Measurements from ENCODE around the gene PPBP.
A peak's percentile ranks its signal among the peaks of the same experiment; 100 is the strongest.

Gene PPBP

DNA sequence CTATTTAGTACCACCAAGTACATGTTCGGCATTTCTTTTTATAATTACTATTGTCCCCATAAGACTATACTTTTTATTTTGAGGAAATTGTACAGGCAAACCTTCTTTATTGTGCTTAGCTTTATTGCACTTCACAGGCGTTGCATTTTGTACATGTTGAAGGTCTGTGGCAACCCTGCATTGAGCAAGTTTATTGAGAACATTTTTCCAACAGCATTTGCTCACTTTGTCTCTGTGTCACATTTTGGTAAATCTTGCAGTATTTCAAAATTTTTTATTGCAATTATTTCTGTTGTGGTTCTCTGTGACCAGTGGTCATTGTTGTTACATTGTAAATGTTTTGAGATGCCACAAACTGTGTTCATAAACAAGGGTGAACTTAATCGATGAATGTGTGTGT, 21.3 kb upstream of the PPBP start:
- H2BK12ac ChIP-seq (ENCODE audit: low read length in 2 of 2): no peak overlapping the region
- H2BK15ac ChIP-seq (ENCODE audit: low read depth, poor library complexity, severe bottlenecking): no peak overlapping the region
- no peak overlapping the region for H2AK5ac ChIP-seq (ENCODE audit: low read length, severe bottlenecking)
- H3K4me1 ChIP-seq (ENCODE audit: control insufficient read depth, insufficient read depth, low read depth, low read length): no peaks in the 10 kb centered on the region
- no peak overlapping the region for H3K4me3 ChIP-seq (ENCODE audit: insufficient read depth in 1 of 2, low read depth in 1 of 2, low read length in 2 of 2)
- no peak overlapping the region for H2BK120ac ChIP-seq (ENCODE audit: low read depth, low read length)
- no peaks in the 10 kb centered on the region for H3K9me3 ChIP-seq (ENCODE audit: control insufficient read depth, low read length)
- no peak overlapping the region for H2AFZ ChIP-seq (ENCODE audit: low read depth, low read length)
- H3K27me3 ChIP-seq (ENCODE audit: control insufficient read depth in 1 of 2, insufficient read depth in 1 of 2, low read length in 2 of 2): no peaks in the 10 kb centered on the region
- 83% methylated on average over 2 of the region's 3 CpGs for WGBS
- no peaks in the 10 kb centered on the region for H3K79me1 ChIP-seq (replicated peaks; ENCODE audit: low read length, poor library complexity, severe bottlenecking)
- H3K9ac ChIP-seq (ENCODE audit: low read length): no peak overlapping the region
- no peak overlapping the region for H3K18ac ChIP-seq (ENCODE audit: low read depth in 1 of 2, low read length in 2 of 2)
- no peak overlapping the region for H3K23ac ChIP-seq (ENCODE audit: low read length in 2 of 2)
- no peak overlapping the region for H4K91ac ChIP-seq (ENCODE audit: low read length)
- H3K27ac ChIP-seq (ENCODE audit: low read length, poor library complexity, severe bottlenecking): no peak overlapping the region
- DNase-seq: no peak
- H2BK5ac ChIP-seq (ENCODE audit: low read depth, low read length, poor library complexity, severe bottlenecking): no peak overlapping the region
- no peak overlapping the region for H4K8ac ChIP-seq (ENCODE audit: low read length)
- H3K4ac ChIP-seq (ENCODE audit: low read depth in 1 of 2, low read length in 2 of 2): no peak overlapping the region
- H3K36me3 ChIP-seq (ENCODE audit: control insufficient read depth in 1 of 2, insufficient read depth in 2 of 2, low read depth in 1 of 2, low read length in 2 of 2): no peaks in the 10 kb centered on the region
- H3K14ac ChIP-seq (ENCODE audit: low read length in 2 of 2): no peak overlapping the region
- H3K4me2 ChIP-seq (ENCODE audit: low read length, poor library complexity, severe bottlenecking): no peak overlapping the region

GRCh38 chr4:74006009-74006476, 18.1 kb upstream of the PPBP start:
- Histone ChIP-seq H3K4me1 (ENCODE audit: control insufficient read depth, insufficient read depth, low read depth, low read length) (no peaks in the 10 kb centered on the region), H3K36me3 (ENCODE audit: control insufficient read depth in 1 of 2, insufficient read depth in 2 of 2, low read depth in 1 of 2, low read length in 2 of 2) (no peaks in the 10 kb centered on the region), H3K27ac (ENCODE audit: low read length, poor library complexity, severe bottlenecking) (no peak overlapping the region), H3K23ac (ENCODE audit: low read length in 2 of 2) (no peak overlapping the region), H3K4me2 (ENCODE audit: low read length, poor library complexity, severe bottlenecking) (no peak overlapping the region), H3K4ac (ENCODE audit: low read depth in 1 of 2, low read length in 2 of 2) (no peak overlapping the region), H3K14ac (ENCODE audit: low read length in 2 of 2) (no peak overlapping the region), H3K79me1 (replicated peaks; ENCODE audit: low read length, poor library complexity, severe bottlenecking) (no peaks in the 10 kb centered on the region), H2AFZ (ENCODE audit: low read depth, low read length) (no peak overlapping the region), H4K91ac (ENCODE audit: low read length) (no peak overlapping the region), H3K18ac (ENCODE audit: low read depth in 1 of 2, low read length in 2 of 2) (no peak overlapping the region), H2AK5ac (ENCODE audit: low read length, severe bottlenecking) (no peak overlapping the region), H3K9me3 (ENCODE audit: control insufficient read depth, low read length) (no peaks in the 10 kb centered on the region), H2BK120ac (ENCODE audit: low read depth, low read length) (no peak overlapping the region), H3K4me3 (ENCODE audit: insufficient read depth in 1 of 2, low read depth in 1 of 2, low read length in 2 of 2) (no peak overlapping the region), H2BK15ac (ENCODE audit: low read depth, poor library complexity, severe bottlenecking) (no peak overlapping the region), H2BK5ac (ENCODE audit: low read depth, low read length, poor library complexity, severe bottlenecking) (no peak overlapping the region), H2BK12ac (ENCODE audit: low read length in 2 of 2) (no peak overlapping the region), H3K9ac (ENCODE audit: low read length) (peak overlapping the region; percentile 54), H4K8ac (ENCODE audit: low read length) (no peak overlapping the region), H3K27me3 (ENCODE audit: control insufficient read depth in 1 of 2, insufficient read depth in 1 of 2, low read length in 2 of 2) (no peaks in the 10 kb centered on the region)
- 75% methylated on average over 2 of the region's 2 CpGs for WGBS
- DNase-seq: peak; percentile 18

DNA sequence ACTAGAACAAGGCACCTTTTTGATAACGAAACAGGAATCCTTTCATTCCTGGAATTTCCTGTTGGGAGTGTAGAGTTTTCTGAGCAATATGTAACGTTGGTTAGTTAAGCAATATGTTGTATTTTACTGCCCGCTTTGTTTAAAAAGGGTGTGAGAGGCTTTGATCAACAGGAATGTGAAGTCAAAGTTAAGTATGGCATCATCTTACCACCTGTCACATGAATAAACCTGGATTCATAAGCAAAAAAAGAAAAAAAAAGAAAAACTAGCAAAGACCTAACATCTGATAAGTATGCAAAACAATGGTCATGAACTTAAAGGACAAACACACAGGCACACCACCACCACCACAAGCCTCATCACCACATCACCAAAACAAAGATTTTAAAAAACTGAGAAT, 17.5 kb upstream of the PPBP start:
- H3K4me3 ChIP-seq (ENCODE audit: insufficient read depth in 1 of 2, low read depth in 1 of 2, low read length in 2 of 2): no peak overlapping the region
- H3K9ac ChIP-seq (ENCODE audit: low read length): no peak overlapping the region
- H3K4ac ChIP-seq (ENCODE audit: low read depth in 1 of 2, low read length in 2 of 2): no peak overlapping the region
- DNase-seq: no peak
- no peak overlapping the region for H3K14ac ChIP-seq (ENCODE audit: low read length in 2 of 2)
- H3K27me3 ChIP-seq (ENCODE audit: control insufficient read depth in 1 of 2, insufficient read depth in 1 of 2, low read length in 2 of 2): no peaks in the 10 kb centered on the region
- no peak overlapping the region for H4K8ac ChIP-seq (ENCODE audit: low read length)
- H3K9me3 ChIP-seq (ENCODE audit: control insufficient read depth, low read length): no peaks in the 10 kb centered on the region
- no peak overlapping the region for H2BK5ac ChIP-seq (ENCODE audit: low read depth, low read length, poor library complexity, severe bottlenecking)
- H2AK5ac ChIP-seq (ENCODE audit: low read length, severe bottlenecking): no peak overlapping the region
- H3K4me1 ChIP-seq (ENCODE audit: control insufficient read depth, insufficient read depth, low read depth, low read length): no peaks in the 10 kb centered on the region
- H3K18ac ChIP-seq (ENCODE audit: low read depth in 1 of 2, low read length in 2 of 2): no peak overlapping the region
- no peak overlapping the region for H3K4me2 ChIP-seq (ENCODE audit: low read length, poor library complexity, severe bottlenecking)
- H3K23ac ChIP-seq (ENCODE audit: low read length in 2 of 2): no peak overlapping the region
- 52% methylated on average over 2 of the region's 3 CpGs for WGBS
- no peak overlapping the region for H2BK120ac ChIP-seq (ENCODE audit: low read depth, low read length)
- H3K79me1 ChIP-seq (replicated peaks; ENCODE audit: low read length, poor library complexity, severe bottlenecking): no peaks in the 10 kb centered on the region
- no peak overlapping the region for H3K27ac ChIP-seq (ENCODE audit: low read length, poor library complexity, severe bottlenecking)
- H2BK15ac ChIP-seq (ENCODE audit: low read depth, poor library complexity, severe bottlenecking): no peak overlapping the region
- no peak overlapping the region for H2AFZ ChIP-seq (ENCODE audit: low read depth, low read length)
- no peak overlapping the region for H2BK12ac ChIP-seq (ENCODE audit: low read length in 2 of 2)
- H3K36me3 ChIP-seq (ENCODE audit: control insufficient read depth in 1 of 2, insufficient read depth in 2 of 2, low read depth in 1 of 2, low read length in 2 of 2): no peaks in the 10 kb centered on the region
- H4K91ac ChIP-seq (ENCODE audit: low read length): no peak overlapping the region

- Histone ChIP-seq H2AFZ (ENCODE audit: low read depth, low read length) (no peak overlapping the region), H3K9me3 (ENCODE audit: control insufficient read depth, low read length) (no peaks in the 10 kb centered on the region), H2BK12ac (ENCODE audit: low read length in 2 of 2) (no peak overlapping the region), H3K4ac (ENCODE audit: low read depth in 1 of 2, low read length in 2 of 2) (no peak overlapping the region), H4K8ac (ENCODE audit: low read length) (no peak overlapping the region), H2AK5ac (ENCODE audit: low read length, severe bottlenecking) (no peak overlapping the region), H4K91ac (ENCODE audit: low read length) (no peak overlapping the region), H3K4me1 (ENCODE audit: control insufficient read depth, insufficient read depth, low read depth, low read length) (no peaks in the 10 kb centered on the region), H2BK15ac (ENCODE audit: low read depth, poor library complexity, severe bottlenecking) (no peak overlapping the region), H3K79me1 (replicated peaks; ENCODE audit: low read length, poor library complexity, severe bottlenecking) (no peaks in the 10 kb centered on the region), H3K9ac (ENCODE audit: low read length) (no peak overlapping the region), H3K18ac (ENCODE audit: low read depth in 1 of 2, low read length in 2 of 2) (no peak overlapping the region), H3K4me3 (ENCODE audit: insufficient read depth in 1 of 2, low read depth in 1 of 2, low read length in 2 of 2) (no peak overlapping the region), H2BK5ac (ENCODE audit: low read depth, low read length, poor library complexity, severe bottlenecking) (no peak overlapping the region), H3K23ac (ENCODE audit: low read length in 2 of 2) (no peak overlapping the region), H3K14ac (ENCODE audit: low read length in 2 of 2) (no peak overlapping the region), H3K27me3 (ENCODE audit: control insufficient read depth in 1 of 2, insufficient read depth in 1 of 2, low read length in 2 of 2) (no peaks in the 10 kb centered on the region), H3K27ac (ENCODE audit: low read length, poor library complexity, severe bottlenecking) (no peak overlapping the region), H3K36me3 (ENCODE audit: control insufficient read depth in 1 of 2, insufficient read depth in 2 of 2, low read depth in 1 of 2, low read length in 2 of 2) (no peaks in the 10 kb centered on the region), H2BK120ac (ENCODE audit: low read depth, low read length) (no peak overlapping the region), H3K4me2 (ENCODE audit: low read length, poor library complexity, severe bottlenecking) (no peak overlapping the region)
- WGBS: 82% methylated on average over 3 of the region's 4 CpGs
- no peak for DNase-seq
Measured at GRCh38 chr4:74004668-74005067, 16.7 kb upstream of the PPBP start.
